NCI-H510A (cell line): ENCODE results near the gene SLCO3A1.

Source experiments
- DNase-seq: peaks from one replicate; lab custom pipeline; 2025; lab: John Stamatoyannopoulos, UW

The SLCO3A1 gene

DNA sequence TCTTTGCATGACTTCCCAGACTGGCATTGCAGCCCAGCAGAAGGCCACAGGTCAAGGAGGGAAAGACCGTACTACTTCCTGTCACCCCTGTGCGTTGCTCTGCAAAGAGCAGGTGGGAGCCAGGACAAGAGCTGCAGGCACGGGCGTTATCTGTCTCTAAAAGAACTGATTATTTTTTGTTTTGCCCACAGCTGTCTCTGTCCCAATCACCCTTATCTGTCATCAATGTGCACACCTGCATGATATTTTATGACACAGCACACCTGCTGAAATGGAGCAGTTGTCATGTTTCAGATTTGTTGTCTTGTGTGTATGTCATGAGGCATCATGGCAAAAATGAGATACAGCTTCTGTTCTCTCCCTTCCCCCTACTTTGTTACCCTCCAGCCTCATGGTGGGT lies 58.8 kb downstream of the SLCO3A1 start:
- DNase-seq: no peak

DNA sequence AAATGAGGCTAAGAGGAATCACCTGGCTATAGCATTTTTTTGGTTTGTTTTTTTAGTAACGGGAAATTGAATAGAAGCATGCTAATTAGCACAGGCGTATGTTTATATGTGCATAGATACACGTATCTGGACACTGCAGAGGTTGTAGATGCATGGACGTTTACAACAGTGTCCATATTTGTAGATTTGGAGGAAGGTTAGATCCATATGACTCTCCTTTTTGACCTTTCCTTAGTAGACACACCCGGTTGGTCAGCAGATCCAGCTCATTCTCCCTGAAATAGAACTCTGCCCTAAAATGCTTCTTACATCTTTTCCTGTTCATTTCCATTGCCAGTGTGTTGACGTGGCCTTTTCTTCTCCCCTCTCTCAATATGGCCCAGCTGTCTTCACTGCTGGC lies 60.1 kb downstream of the SLCO3A1 start:
- no peak for DNase-seq

DNA sequence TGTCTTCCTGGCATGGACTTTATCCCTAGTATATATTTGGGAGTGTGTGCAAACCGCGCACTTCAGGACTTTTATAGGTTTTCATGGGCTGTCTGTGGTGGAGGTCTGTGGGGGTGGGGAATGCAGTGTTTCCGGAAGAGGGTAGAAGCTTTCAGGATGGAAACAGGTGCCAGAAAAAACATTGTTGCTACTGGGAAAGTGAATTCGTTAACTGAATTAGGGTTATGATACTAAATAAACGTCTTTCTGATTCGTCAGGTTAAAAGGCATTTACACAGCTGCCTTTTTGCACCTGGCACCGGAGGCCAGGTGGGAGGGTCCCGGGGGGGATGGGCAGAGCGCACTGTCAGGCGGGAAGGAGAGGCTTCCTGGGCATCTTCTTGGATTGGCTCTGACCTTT lies 62.1 kb downstream of the SLCO3A1 start:
- DNase-seq: peak; percentile 73

DNA sequence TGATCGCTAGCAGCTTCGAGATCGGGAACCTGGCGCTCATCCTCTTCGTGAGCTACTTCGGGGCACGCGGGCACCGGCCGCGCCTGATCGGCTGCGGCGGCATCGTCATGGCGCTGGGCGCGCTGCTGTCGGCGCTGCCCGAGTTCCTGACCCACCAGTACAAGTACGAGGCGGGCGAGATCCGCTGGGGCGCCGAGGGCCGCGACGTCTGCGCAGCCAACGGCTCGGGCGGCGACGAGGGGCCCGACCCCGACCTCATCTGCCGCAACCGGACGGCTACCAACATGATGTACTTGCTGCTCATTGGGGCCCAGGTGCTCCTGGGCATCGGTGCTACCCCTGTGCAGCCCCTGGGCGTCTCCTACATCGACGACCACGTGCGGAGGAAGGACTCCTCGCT lies 62.5 kb downstream of the SLCO3A1 start:
- DNase-seq: no peak

DNA sequence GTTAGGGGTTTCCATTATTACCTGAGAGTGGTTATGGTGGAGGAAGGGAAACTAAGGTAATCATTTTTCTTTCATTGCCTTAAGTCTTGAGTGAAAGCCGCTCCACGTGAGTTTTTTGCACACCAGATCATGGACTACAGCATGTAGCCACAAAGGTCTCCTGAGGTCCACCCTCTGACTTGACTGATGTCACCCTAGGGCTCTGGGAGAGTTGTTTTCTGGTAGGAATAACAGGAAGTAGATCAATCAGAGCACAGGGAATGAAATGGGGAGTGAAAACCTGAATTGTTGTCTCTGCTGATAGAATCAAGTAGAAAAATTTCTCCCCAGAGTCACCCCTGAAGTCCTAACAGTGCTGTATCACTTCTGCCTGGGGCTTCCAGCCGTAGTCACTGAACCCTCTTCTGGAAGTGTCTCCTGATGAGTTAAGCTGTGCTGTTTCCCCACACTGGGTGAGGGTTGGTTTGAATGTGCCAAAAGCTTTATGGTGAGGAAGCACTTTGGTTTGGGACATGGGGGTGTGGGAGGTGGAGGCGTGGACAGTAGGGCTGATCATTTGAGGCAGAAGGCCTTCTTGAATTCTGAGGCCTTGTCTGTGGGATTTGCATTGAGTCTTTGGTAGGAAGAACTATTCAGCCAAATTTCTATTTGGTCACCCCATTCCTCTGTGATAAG lies 64.3 kb downstream of the SLCO3A1 start:
- DNase-seq: no peak

DNA sequence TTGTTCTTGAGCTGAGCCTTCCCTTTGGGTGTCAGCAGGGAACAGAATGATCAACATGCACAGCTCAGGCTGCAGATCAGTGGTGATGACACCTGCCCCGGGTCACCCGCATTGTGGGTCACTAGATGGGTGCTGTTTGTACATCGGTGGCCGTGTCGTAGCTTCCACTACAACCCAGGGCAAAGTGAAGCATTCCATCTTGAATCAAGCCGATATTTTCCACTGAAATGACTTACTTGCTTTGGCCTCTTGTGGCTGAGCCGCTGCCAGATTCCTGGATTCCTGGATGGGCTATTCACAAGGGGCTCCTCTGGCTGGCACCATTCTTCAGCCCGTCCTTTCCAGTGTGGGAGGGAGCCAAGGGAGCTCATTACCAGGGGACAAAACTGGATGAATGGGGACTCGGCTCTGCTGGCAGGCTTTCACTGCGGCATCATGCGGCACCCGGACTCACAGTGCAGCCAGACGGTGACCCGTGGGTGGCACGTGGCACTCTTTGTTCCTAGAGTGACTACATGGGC lies 65.6 kb downstream of the SLCO3A1 start:
- DNase-seq: no peak

DNA sequence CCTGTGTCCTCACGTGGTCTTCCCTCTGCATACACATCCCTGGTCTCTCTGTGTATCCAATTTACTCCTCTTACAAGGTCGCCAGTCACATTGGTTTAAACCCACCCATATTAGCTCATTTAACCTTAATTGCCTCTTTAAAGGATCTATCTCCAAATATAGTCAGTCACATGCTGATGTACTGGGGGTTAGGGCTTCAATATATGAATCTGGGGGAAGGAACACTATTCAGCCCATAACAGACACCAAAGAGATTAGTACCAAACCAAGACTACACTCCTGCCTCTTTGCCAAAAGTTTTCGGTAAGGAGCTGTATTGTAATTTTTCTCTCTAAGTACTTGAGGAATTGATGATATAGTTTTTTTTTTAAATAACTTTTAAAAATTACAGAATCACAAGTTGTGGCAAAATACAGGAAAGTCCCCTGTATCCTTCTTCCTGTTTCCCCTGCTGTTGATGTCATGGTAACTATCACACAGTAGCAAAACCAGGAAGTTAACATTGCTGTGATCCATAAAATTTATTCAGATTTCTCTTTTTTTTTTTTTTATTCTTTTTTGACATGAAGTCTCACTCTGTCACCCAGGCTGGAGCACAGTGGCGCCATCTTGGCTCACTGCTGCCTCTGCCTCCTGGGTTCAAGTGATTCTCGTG lies 67.8 kb downstream of the SLCO3A1 start:
- DNase-seq: no peak

DNA sequence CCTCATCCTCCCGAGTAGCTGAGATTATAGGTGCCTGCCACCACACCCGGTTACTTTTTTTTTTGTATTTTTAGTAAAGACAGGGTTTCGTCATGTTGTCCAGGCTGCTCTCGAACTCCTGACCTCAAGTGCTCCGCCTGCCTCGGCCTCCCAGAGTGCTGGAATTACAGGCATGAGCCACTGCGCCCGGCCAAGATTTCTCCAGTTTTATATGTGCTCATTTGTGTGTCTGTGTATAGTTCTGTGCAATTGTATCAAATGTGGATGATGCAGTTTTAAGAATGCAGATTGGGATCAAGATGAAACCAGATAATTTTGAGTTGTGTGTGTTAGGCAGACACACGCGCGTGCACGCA lies 68.3 kb downstream of the SLCO3A1 start:
- no peak for DNase-seq

DNA sequence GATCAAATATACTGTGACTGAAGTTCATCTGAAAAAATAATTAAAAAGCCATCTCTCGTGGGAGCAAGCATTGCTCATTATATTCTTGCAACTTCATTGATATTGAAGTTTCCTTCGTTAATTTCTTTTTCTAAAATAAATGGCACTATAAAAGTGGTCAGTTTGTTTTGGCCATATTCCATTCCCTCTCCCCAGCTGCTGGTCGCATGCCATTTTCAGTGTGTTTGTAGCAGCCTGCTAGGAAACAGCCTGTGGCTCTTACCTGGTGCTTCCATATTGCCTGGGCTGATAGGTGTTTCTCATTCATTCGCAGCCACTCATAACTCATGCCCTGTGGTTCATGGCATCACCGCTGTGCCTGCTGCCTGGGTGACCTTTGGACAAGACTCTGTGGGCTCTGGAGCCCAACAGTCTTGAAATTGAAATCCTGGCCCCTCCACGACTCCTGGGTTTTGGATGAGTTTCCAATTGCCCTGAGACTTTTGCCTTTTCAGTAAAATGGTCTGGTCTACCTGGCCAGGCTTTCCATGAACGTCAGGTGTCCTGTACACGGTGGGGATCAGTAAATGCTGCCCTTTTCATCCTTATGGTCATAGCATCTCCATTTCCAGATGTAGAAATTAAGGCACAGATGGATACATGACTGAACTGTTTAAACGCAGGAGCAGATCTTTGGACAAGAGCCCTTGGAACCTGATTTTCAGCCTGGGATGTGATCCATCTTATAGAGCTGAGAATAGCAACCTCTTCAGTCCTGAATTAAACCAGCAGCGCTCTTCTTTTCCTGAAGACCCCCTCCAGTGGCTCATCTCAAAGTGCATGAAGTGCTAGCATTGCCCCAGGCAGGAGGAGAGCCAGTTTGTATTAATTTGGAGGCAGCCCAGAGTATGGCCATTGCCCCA lies 69.4 kb downstream of the SLCO3A1 start:
- no peak for DNase-seq

DNA sequence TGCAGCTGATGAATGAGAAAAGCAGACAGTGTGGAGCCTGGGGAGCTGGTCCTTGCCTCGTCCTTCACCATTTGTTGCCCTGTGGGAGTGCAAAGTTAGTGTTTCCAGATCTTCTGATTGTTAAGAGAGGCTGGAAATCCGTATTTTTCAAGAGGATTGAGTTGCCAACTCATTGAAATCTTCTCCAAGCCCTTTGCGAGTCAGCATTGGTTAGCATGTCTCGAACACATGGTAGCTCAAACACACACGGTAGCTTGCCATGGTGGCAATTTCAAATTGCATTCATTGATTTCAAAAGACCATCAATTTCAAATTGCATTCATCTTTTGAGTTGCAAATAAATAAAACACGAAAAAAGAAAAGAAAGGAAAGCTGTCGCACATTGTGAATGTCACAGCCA lies 70.7 kb downstream of the SLCO3A1 start:
- DNase-seq: no peak

DNA sequence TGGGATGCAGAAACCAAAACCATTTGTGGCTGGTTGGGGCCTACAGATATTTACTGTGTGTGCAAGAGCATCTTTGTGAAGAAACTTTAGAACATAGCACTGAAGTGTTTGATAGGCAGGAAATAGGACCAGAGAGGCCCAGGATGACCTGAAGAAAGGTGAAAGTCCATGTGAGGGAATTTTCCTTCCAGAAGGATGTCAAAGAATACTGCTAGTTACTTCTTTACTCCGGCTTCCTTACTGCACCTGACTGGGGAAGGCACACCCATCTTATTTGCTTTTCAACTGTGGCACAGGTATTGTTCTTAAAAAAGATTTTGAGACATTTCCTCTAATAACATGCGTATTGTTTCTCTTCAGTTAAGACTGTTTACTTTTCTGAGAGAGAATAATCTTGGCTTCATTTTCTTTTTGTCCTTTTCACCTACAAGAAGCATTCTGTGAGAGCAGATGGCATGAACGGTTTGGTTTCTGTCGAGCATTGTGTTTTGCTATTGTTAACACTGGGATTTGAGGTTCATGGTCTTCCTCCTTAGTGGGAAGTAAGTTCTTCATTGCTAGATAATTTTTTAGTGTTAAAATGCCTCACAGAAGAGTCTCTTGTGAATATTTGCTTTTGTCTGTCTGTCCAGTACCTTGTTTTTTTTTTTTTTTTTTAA lies 71.5 kb downstream of the SLCO3A1 start:
- DNase-seq: no peak

DNA sequence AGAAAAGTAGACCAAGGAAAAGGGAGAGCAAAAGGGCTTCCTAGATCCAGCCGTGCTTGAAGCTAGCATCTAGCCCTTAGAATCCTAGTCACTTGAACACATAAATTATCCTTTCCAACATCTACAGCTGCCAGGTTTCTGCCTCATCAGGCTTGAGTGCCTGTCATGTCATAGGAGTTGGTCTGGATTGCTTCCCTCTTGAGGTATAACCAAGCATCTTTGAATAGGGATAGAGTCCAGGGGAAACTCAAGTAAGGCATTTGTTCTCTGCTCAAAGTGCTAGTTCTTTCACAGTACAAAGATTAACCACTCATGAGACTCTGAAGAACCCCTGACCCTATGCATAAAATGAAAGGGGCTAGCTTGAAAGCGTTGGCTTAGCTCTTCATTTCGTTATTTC lies 72.3 kb downstream of the SLCO3A1 start:
- DNase-seq: no peak

DNA sequence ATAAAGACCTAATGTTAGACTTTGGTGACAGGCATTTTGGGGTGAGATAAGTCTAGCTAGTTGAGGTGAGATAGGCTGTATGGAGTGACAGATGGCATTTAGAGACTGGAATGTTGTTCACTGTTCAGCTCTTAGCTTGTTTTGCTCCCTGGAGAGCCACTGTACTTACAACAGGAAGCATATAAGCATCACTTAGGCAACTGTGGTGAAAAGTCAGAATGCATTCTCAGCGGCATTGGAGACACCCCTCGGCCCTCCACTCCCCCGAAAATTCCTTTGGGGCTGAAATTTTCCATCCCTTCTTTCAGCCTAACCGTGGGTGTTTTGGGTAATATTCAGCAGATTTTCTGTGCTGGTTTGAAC lies 73.4 kb downstream of the SLCO3A1 start:
- DNase-seq: no peak

DNA sequence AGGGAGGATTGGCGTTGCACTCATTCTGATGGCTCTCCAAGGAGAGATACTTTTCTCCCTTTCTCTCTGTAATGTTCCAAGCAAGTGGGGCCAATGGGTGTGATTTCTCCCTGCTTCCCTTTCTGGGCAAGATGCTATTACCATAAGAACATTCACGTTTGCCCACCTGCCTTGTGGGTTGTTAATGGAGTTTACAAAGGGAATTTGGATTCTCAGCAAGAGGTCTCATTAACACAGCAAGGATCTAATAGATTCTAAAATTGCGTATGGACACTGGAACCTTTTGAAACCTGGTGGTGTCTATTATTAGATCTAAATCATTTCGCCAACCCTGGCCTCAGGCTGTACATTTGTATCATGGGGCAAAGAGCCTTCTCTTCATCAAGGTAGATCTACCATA lies 74.1 kb downstream of the SLCO3A1 start:
- DNase-seq: no peak

DNA sequence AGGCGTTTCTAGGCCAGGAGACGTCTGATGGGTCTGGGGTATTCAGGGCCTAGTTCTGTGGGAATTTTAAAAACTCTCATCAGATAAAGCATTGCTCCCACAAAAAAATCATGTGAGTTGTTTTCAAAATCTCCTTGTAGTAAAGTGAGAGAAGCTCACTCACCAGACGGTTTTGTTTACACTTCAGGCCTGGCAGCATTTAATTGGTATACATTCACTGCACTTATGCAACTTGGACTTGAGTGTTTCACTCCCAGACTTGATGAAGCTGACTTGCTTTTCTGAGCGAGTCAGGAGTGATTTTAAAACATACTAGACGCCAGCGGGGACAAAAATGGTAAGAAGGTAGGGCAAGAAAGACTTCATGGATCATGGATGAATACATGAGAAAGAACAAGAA lies 75.2 kb downstream of the SLCO3A1 start:
- no peak for DNase-seq

DNA sequence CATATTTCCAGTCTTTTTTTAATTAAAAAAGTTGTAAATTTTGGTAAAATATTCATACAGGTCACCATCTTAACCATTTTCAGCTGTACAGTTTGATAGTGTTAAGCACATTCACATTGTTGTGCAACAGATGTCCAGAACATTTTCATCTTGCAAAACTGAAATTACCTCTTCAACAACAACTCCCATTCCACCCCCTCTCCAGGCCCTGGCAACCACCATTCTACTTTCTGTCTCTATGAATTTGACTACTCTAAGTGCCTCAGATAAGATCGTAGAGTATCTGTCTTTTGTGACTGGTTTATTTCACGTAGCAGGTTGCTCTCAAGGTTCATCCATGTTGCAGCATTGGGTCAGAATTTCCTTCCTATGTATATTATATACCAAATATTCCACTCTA lies 76.0 kb downstream of the SLCO3A1 start:
- no peak for DNase-seq

DNA sequence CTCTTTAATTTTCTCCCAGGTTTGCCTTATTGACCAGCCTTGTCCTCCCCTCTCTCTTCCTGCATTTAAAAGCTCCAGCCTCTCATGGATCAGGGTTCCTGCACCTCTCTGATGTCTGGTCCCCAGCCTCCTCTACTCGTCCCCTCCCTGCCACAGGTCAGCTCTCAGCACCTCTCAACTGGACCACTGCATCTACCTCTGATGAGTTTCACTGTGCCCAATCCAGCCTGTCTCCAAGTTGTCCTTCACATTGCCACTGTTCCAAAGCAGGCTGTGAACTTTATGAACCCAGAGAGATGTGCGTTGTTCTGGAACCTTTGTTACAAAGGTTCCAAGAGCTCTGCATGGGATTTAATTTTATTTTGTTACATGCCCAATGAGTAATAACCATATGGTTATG lies 76.6 kb downstream of the SLCO3A1 start:
- DNase-seq: no peak

DNA sequence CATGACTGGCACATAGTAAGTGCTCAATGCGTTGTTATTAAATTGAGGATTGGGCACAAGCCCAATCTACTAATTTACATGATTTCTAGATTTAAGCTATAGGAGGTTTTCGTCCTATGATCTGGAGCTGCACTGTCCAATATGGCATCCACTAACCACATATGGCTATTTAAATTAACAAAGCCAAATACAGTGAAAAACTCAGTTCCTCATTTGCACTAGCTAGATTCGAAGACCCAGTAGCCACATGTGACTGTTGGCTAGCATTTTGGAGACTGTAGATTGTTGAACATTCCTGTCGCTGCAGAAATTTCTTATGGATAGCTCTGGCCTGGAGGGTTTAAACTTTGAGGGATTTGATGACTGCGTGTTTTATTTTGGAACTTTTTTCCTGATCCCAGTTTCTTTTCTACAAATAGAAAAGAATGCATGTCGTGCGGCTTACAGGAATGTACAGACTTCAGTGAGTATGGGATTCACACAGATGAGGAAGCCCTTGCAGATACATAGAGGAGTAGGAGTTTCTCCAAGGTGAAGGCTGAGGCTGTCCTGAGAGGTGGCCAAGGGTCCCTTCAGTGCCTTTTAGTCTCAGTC lies 82.8 kb downstream of the SLCO3A1 start:
- DNase-seq: no peak

DNA sequence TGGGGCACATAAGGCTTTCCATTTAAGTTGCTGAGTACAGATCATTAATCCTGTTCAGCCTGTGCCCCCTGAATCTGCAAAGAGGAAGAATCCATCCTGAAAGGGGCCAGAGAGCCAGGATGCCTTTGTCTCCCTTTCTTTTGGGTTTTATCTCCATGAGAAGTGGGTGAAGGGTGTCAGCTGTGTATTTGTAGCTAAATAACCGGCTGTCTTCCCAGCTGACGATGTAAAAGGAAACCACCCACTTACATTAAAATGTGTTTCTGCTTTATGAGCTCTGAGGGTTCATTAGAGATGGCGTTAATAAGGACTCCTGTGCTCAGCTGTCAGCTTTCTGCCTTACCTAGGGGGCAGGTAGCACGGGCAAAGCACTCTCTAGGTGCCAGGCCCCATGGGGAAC lies 83.4 kb downstream of the SLCO3A1 start:
- DNase-seq: no peak

DNA sequence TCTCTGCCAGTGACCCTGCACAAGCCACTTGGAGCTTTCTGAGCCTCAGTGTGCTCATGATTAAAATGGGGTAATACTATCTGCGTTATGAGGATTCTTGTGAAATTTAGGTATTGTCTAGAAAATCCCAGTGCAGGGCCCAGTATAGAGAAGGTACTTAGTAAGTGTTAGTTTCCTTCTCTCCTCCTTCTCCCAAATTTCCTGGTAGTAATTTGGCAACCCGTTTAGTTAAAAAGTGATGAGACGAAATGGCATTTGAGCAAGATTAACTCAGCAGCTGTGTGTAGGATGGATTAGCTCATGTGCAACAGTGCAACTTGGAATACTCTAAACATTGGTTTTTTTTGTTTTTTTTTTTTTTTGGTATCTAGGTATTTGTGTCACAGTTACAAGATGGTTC lies 84.6 kb downstream of the SLCO3A1 start:
- no peak for DNase-seq

DNA sequence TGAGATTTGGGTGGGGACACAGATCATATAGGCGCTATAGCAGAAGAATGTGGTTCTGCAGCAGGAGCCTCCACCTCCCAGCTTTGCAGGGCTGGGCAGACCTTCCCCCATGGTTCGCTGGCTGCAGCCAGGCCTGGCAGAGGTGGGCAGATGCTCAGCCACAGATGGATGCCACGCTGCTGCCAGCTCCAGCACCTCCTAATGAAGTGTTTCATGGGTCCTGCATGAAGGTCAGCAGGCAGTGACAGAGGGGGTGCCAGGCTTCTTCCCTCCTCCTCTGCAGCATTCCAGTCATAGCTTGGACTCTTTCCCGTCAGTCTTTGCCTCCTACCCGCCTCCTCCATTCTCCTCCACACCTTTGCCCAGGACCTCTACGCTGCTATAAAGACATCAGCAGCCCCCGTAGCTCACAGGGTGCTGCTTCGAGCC lies 85.9 kb downstream of the SLCO3A1 start:
- no peak for DNase-seq
